ENCODE results near the gene P3H3. TPM values are rescaled to one million over a fixed set of nuclear protein-coding genes. Genes with fewer than 3 reads are reported as not detected.

The P3H3 gene, protein sequence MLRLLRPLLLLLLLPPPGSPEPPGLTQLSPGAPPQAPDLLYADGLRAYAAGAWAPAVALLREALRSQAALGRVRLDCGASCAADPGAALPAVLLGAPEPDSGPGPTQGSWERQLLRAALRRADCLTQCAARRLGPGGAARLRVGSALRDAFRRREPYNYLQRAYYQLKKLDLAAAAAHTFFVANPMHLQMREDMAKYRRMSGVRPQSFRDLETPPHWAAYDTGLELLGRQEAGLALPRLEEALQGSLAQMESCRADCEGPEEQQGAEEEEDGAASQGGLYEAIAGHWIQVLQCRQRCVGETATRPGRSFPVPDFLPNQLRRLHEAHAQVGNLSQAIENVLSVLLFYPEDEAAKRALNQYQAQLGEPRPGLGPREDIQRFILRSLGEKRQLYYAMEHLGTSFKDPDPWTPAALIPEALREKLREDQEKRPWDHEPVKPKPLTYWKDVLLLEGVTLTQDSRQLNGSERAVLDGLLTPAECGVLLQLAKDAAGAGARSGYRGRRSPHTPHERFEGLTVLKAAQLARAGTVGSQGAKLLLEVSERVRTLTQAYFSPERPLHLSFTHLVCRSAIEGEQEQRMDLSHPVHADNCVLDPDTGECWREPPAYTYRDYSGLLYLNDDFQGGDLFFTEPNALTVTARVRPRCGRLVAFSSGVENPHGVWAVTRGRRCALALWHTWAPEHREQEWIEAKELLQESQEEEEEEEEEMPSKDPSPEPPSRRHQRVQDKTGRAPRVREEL
- 18.8 and 22.1 TPM in 2 replicates for total RNA-seq

GRCh38 chr12:6827982-6828780, at the start of gene P3H3:
TSS of gene P3H3 (plus strand) at chr12:6828407. CDS start at chr12:6828441, 34 bp downstream.
- peak; percentile 41 for DNase-seq

DNA sequence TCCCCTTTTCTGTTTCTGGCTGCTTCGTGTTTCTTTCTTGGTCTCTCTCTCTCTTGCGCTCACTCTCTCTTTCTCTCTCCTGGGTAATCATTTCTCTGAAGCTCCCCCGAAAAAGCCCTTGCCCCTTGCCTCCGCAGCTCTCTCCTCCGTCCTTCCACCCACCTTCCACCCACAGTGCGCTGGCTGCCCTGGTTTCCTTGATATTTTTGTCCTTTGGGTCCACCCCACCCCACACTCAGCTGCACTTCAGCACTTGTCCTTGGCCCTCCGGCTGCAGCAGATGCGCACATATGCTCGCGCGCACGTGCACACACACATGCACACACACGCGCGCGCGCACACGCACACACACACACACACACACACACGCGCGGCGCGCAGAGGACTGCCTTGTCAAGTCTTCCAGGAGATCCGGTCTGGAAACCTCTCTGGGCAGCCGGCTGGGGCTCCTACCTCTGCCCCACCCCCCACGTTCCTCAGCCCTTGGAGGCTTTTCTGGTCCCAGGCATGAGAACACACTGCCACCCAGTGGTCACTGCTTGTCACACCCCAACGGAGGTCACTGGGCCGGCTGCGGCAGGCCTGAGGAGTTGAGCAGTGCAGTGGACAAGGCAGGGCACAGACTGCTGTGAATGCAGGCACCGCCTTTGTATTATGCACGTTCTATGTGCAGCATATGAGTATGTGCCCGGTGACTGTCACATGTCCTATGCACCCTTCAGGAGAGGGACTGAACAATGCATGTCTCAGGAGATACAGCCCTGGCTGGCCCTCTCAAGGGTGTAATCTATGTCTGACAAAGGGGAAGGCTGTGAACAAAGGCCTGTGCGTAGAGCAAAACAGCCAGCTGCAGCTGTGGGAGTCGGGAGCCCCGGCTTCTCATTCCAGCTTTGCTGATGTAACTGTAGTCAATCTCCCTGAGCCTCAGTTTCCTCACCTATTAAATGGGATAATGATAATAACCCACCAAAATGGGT, 49.3 kb upstream of the P3H3 start:
- peak; percentile 97 for DNase-seq

- no peak for DNase-seq
These were observed 48.3 kb upstream of the P3H3 start for GRCh38 chr12:6779708-6780432.

- DNase-seq = no peak
These were observed 47.6 kb upstream of the P3H3 start for GRCh38 chr12:6780573-6780972.

DNA sequence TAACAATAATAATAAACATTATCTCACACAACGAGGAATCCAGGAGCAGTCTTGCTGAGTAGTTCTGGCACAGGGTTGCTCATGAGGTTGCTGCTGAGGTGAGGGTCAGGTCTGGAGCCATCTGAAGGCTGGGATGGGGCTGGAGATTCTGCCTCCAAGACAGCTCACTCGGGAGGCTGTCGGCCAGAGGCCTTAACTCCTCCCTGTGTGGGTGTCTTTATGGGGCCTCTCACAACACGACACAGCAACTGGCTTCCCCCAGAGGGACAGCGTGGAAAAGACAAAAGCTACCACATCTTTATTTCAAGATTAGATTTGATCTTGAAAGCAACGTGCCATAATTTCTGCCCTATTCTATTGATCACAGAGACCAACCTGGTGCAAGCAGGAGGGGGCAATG, 46.1 kb upstream of the P3H3 start:
- DNase-seq = no peak

DNA sequence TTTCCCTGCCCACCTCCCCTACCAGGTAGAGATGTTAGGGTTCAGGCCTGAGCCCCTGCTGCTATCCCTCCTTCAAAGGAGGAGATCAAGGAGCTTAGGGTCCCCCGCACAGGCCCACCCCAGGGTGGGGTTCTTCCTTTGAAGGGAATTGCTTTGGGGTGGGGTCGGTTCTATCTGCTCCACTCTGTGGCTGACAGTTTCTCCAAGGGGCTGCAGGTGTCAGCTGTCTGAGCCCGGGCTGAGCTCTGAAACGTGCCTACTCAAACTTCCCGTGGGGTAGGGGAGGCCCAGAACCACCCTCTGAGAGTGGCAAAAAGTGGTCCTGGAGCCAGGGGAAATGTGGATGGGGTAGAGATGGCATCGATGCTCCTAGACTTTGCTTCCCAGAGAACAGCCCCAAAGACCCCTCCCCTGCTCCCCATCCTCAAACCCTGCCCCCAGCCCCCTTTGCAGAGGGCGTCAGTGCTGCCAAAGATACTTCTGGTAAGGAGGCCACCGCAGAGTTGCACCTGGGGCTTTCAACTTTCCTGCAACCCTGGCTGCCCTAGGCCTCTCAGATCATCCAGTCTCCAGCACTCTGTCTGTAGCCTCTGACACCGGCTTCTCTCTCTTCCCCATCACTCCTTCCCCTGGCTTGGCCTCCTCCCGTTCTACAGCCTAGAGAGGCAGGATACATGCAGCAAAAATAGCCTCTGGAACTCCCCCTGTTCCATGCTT, 45.2 kb upstream of the P3H3 start:
- DNase-seq = no peak

DNA sequence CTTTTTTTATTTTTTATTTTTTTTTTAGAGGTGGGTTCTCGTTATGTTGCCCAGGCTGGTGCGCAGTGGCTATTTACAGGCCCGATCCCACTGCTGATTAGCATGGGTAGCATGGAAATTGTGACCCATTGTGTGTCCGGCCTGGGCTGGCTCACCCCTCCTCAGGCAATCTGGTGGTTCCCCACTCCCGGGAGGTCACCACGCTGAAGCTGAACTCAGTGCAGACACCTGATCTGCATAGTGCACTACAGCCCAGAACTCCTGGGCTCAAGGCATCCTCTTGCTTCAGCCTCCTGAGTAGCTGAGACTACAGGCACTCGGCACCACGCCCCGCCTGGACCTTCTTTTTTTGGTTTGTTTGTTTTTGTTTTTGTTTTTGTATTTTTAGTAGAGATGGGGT, 44.4 kb upstream of the P3H3 start:
- no peak for DNase-seq

GRCh38 chr12:6784296-6784695, 43.9 kb upstream of the P3H3 start:
- DNase-seq = no peak

DNA sequence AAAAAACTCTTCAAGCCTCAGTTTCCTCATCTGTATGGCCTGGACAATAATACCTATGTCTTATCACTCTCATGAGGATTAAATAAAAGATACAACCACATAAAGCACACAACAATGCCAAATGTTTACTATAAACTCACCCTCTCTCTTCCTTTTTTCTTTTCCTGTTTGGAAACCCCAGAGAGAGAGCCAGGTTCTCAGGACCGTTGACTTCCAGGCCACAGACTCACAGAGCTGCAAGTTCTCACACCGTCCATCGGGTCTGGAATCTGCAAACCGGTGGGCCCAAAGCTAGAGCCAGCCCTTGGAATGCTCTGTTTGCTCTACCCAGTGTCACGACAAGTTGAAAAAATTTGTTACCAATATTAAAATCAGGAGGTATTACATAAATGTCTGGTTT, 43.4 kb upstream of the P3H3 start:
- DNase-seq = no peak

DNA sequence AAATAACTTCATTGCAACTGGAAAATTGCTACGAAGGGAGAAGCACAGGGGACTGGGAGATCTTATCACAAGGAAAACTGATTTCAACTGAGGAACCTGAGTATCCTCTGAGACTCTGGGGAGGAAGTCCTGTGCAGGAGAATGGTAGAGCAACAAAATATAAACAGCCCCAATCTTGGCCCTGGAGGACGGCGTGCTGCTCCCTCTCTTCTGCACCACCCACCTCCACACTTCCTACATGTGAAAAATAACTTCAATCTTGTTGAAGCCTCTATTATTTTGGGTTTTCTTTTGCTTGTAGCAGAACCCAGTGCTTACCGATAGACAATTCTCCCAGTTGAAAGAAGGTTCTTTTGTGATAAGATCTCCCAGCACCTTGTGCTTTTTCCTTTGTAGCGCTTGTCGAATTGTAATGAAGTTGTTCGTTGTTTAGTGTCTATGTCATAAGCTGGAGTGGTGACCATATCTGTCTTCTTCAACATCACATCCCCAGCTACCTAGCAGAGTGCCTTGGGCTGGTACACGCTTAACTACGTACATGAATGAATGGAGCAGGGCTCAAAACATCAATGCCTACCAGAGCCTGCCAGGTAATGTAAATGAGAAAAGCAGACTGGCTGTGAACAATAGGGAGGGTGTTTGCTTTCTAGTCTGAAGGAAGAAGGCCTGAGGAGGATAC, 41.7 kb upstream of the P3H3 start:
- no peak for DNase-seq

DNA sequence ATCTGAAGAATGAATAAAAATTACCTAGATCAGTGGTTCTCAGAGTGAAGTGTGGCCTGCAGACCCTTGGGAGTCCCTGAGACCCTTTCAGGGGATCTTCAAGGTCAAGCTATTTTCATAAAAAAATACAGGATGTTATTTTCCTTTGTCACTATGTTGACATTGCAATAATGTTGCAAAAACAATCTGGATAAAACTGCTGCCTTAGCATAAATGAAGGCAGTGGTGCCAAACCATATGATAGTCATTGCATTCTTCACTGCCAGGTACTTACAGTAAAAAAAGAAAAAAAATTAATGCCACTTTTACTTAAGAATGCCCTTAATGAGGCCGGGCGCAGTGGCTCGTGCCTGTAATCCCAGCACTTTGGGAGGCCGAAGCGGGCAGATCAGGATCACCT, 40.9 kb upstream of the P3H3 start:
- no peak for DNase-seq

GRCh38 chr12:6788972-6789924, 39.0 kb upstream of the P3H3 start, which contains the start of gene CD4:
TSS of gene CD4 (plus strand) at chr12:6789528. CDS start at chr12:6800139, 10,611 bp downstream.
- no peak for DNase-seq

GRCh38 chr12:6790496-6791150, 37.6 kb upstream of the P3H3 start:
- DNase-seq = no peak

DNA sequence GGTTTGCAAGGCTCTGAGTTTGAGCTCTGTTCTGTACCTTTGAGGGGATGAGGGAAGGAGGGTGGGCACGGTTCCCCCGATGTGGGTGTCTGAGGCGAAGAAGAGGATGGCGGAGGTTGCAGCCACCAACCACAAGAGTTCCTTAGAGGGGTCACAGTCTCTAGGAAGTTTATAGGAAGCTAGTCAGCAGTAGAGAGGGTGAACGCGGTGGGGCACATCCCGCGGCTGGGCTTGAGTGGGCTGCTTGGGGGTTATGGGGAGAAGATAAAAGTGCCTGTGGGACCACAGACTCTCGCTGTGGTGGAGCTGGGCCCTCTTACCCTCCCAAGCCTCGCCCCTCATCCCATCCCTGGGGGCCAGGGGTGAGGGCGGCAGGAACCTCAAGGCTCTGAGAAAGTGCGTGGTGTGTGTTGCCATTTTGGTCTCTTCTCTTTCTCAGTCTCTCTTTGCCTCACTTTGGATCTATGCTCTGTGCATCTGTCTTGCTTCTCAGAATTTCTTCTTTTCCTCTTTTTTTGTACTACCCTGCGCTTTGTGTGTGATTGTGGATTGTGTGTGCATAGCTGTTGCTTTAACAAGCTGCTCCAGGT, 36.2 kb upstream of the P3H3 start:
- DNase-seq = no peak

- no peak for DNase-seq
These were observed 35.5 kb upstream of the P3H3 start for GRCh38 chr12:6792522-6793201.

DNA sequence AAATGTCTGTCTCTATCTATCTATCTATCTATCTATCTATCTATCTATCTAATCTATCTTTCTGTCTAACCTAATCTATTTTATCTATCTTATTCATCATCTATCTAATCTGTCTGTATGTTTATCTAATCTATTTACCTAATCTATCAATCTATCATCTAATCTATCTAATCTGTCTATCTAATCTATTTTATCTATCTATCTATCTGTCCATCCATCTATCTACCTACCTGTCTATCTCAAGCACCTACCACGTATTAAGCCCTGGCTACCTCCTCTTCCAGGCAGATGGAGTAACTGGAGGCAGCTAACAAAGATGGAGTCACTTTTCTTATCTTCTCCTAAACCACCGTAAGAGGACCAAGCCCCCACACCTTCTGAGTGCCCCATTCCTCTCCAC, 33.1 kb upstream of the P3H3 start:
- DNase-seq = no peak

DNA sequence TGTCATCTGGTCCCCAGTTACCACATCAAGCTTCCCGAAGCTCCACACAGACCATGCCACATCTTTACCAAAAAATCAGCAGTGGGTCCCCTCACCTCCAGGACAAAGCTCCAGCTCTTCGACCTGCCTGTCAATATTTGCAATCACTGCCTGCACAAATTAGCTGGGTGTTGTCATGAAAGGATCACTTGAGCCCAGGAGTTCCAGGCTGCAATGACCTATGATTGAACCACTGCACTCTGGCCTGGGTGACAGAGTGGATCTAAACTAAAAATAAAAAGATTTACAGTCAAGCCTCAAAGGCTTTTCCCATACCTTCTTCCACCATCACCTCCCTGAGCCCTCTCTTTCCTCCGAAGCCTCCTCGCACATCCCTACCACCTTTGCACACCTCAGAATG, 31.6 kb upstream of the P3H3 start:
- no peak for DNase-seq

All from dermis blood vessel endothelial cell (primary cell).